NCI-H1105 treated with DMSO at 0.1 percent for 48 hours (cell line): ENCODE results near the gene TMOD1.

Source experiments
- DNase-seq: peaks from one replicate; lab custom pipeline; 2025; lab: John Stamatoyannopoulos, UW

TMOD1 gene

DNA sequence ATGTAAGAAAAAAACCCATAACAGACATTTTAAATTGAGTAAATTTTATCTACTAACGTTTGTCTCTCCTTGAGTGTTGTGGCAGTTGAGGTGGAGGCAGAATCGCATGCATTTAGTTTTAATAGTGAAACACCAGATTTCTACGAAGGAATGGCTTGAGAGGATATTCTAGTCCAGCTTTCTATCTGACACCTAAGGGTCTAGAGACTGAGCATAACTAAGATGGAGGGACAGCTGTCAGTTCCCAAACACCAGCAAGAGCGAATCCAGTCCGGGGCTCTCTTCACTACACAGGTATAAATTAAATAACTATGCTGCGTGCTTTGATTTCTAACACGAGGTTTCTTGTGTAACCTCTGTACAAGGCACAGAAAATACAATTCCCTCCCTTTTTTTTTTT, 133.6 kb downstream of the TMOD1 start:
- no peak for DNase-seq

- DNase-seq = no peak
Observed at GRCh38 chr9:97636903-97637302, 135.4 kb downstream of the TMOD1 start.

- no peak for DNase-seq
Observed at GRCh38 chr9:97638666-97639065, 137.2 kb downstream of the TMOD1 start.

GRCh38 chr9:97640325-97640724, 138.9 kb downstream of the TMOD1 start:
- DNase-seq = peak; percentile 22

- no peak for DNase-seq
Observed at GRCh38 chr9:97645720-97646119, 144.3 kb downstream of the TMOD1 start.

- DNase-seq = no peak
Observed at GRCh38 chr9:97647996-97648395, 146.5 kb downstream of the TMOD1 start.
